HEK293 (cell line): ENCODE measurements around the gene ZNF284.

Source experiments
- CTCF ChIA-PET: fragments of 350-600 bp; formaldehyde crosslinking; extraction: SDS; loops from one replicate; lab custom pipeline; 2021; ENCODE audit warnings: antibody characterized with exemption; lab: Yijun Ruan, JAX
- POLR2A ChIA-PET: fragments of 300-600 bp; formaldehyde crosslinking; extraction: SDS; loops from one replicate; lab custom pipeline; 2020; ENCODE audit warnings: antibody characterized with exemption, inconsistent platforms; lab: Yijun Ruan, JAX
- H3K27ac ChIP-seq: fragments of 200-500 bp; sonication (Bioruptor generic); 2 replicates; pipeline ENCODE4 v1.5.1; 2014; ENCODE audit warnings: low read depth, low read length, control low read depth, inconsistent platforms; ENCODE audit errors: extremely low read depth
- H3K36me3 ChIP-seq, 2 experiments: fragments of 200-500 bp in 1 of 2; sonication (Bioruptor generic) in 1 of 2; 1 replicate in 1 of 2; 2 replicates in 1 of 2; pipeline ENCODE4 v1.5.1; 2014 to 2017; ENCODE audit warnings: inconsistent platforms in 2 of 2, low read length in 2 of 2; ENCODE audit not compliant: control insufficient read depth in 2 of 2, insufficient read depth in 1 of 2
- H3K4me1 ChIP-seq: fragments of 200-500 bp; sonication (Bioruptor generic); 2 replicates; pipeline ENCODE4 v1.5.1; 2014; ENCODE audit warnings: mild to moderate bottlenecking, low read length, inconsistent platforms; ENCODE audit not compliant: control insufficient read depth, insufficient read depth
- H3K4me3 ChIP-seq: 2 replicates; pipeline ENCODE4 v1.5.1; 2011; ENCODE audit warnings: low read depth, mild to moderate bottlenecking, control low read depth, low read length, moderate library complexity
- H3K9me3 ChIP-seq: fragments of 200-500 bp; sonication (Bioruptor generic); 2 replicates; pipeline ENCODE4 v1.5.1; 2014; ENCODE audit warnings: low read depth, low read length, inconsistent platforms; ENCODE audit not compliant: control insufficient read depth, insufficient read depth
- GLIS1 ChIP-seq: fragments of 450-650 bp; formaldehyde crosslinking; IDR thresholded peaks from 2 replicates; pipeline ENCODE4 v1.5.1; 2016; ENCODE audit warnings: missing biosample characterization, missing genetic modification characterization
- GLIS2 ChIP-seq: fragments of 450-650 bp; formaldehyde crosslinking; IDR thresholded peaks from 2 replicates; pipeline ENCODE4 v1.5.1; 2016; ENCODE audit warnings: missing biosample characterization, missing genetic modification characterization
- REPIN1 ChIP-seq: fragments of 450-650 bp; formaldehyde crosslinking; IDR thresholded peaks from 2 replicates; pipeline ENCODE4 v1.5.1; 2017; ENCODE audit warnings: missing biosample characterization, missing genetic modification characterization, low read depth
- SETDB1 ChIP-seq: IDR thresholded peaks from one replicate; pipeline ENCODE4 v1.6.1; 2017; ENCODE audit warnings: mild to moderate bottlenecking, low read length, moderate library complexity, mixed read lengths; ENCODE audit not compliant: insufficient read length
- SP2 ChIP-seq: fragments of 450-650 bp; formaldehyde crosslinking; IDR thresholded peaks from 2 replicates; pipeline ENCODE4 v1.5.1; 2016; ENCODE audit warnings: missing biosample characterization, missing genetic modification characterization
- ZNF133 ChIP-seq: fragments of 450-650 bp; formaldehyde crosslinking; IDR thresholded peaks from 2 replicates; pipeline ENCODE4 v1.5.1; 2016; ENCODE audit warnings: missing biosample characterization, missing genetic modification characterization
- ZNF211 ChIP-seq: fragments of 450-650 bp; formaldehyde crosslinking; IDR thresholded peaks from 2 replicates; pipeline ENCODE4 v1.5.1; 2016; ENCODE audit warnings: low read depth, missing biosample characterization, missing genetic modification characterization
- ZNF311 ChIP-seq: fragments of 450-650 bp; formaldehyde crosslinking; IDR thresholded peaks from 2 replicates; pipeline ENCODE4 v1.5.1; 2017; ENCODE audit warnings: missing biosample characterization, missing genetic modification characterization, borderline replicate concordance
- ZNF324 ChIP-seq: fragments of 450-650 bp; formaldehyde crosslinking; IDR thresholded peaks from 2 replicates; pipeline ENCODE4 v1.5.1; 2016; ENCODE audit warnings: missing biosample characterization, missing genetic modification characterization
- ZNF391 ChIP-seq: fragments of 450-650 bp; formaldehyde crosslinking; IDR thresholded peaks from 2 replicates; pipeline ENCODE4 v1.5.1; 2016; ENCODE audit warnings: low read depth, missing biosample characterization, missing genetic modification characterization, borderline replicate concordance
- ZNF561 ChIP-seq: fragments of 450-650 bp; IDR thresholded peaks from 2 replicates; pipeline ENCODE4 v1.5.1; 2018; ENCODE audit warnings: missing biosample characterization, missing genetic modification characterization, borderline replicate concordance
- ZNF624 ChIP-seq: fragments of 450-650 bp; formaldehyde crosslinking; IDR thresholded peaks from 2 replicates; pipeline ENCODE4 v1.5.1; 2017; ENCODE audit warnings: missing biosample characterization, missing genetic modification characterization
- ZNF707 ChIP-seq: fragments of 450-650 bp; formaldehyde crosslinking; IDR thresholded peaks from 2 replicates; pipeline ENCODE4 v1.5.1; 2016; ENCODE audit warnings: missing biosample characterization, missing genetic modification characterization
- TF ChIP-seq, protein P1 (sequence below): fragments of 450-650 bp; IDR thresholded peaks from 2 replicates; pipeline ENCODE4 v1.5.1; 2018; ENCODE audit warnings: missing biosample characterization, missing genetic modification characterization
- TF ChIP-seq, protein P2 (sequence below): IDR thresholded peaks from 2 replicates; pipeline ENCODE4 v1.6.1; 2011; ENCODE audit warnings: mild to moderate bottlenecking, low read depth, low read length, borderline replicate concordance
- TF ChIP-seq, protein P3 (sequence below): fragments of 450-650 bp; formaldehyde crosslinking; IDR thresholded peaks from 2 replicates; pipeline ENCODE4 v1.5.1; 2016; ENCODE audit warnings: missing biosample characterization, missing genetic modification characterization
- TF ChIP-seq, protein P4 (sequence below): fragments of 450-650 bp; formaldehyde crosslinking; IDR thresholded peaks from 2 replicates; pipeline ENCODE4 v1.5.1; 2017; ENCODE audit warnings: missing biosample characterization, missing genetic modification characterization
- TF ChIP-seq, protein P5 (sequence below): fragments of 450-650 bp; formaldehyde crosslinking; IDR thresholded peaks from 2 replicates; pipeline ENCODE4 v1.5.1; 2016; ENCODE audit warnings: missing biosample characterization, missing genetic modification characterization
- TF ChIP-seq, protein P6 (sequence below): fragments of 450-650 bp; formaldehyde crosslinking; IDR thresholded peaks from 2 replicates; pipeline ENCODE4 v1.5.1; 2017; ENCODE audit warnings: missing biosample characterization, mild to moderate bottlenecking, missing genetic modification characterization, moderate library complexity
- TF ChIP-seq, protein P7 (sequence below): fragments of 450-650 bp; formaldehyde crosslinking; IDR thresholded peaks from 2 replicates; pipeline ENCODE4 v1.5.1; 2016; ENCODE audit warnings: missing biosample characterization, missing genetic modification characterization

Gene ZNF284

DNA sequence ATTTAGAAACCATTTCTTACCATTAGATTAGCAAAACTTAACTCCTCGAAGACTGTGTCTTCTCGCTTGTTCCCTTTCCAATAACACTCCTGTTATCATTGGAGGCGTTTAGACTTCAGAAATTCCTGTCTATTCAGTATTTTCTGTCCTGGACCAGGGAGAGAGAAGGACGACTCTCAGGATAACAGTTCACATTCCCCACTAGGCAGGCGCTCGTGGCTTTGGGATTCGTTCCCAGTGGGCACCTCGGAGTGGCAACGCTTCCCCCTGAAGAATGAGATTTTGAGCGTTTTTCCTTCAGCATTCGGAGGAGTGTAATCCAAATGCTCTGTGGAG is 40.8 kb downstream of the ZNF284 start (continued):
- TF ChIP-seq, protein P1, sequence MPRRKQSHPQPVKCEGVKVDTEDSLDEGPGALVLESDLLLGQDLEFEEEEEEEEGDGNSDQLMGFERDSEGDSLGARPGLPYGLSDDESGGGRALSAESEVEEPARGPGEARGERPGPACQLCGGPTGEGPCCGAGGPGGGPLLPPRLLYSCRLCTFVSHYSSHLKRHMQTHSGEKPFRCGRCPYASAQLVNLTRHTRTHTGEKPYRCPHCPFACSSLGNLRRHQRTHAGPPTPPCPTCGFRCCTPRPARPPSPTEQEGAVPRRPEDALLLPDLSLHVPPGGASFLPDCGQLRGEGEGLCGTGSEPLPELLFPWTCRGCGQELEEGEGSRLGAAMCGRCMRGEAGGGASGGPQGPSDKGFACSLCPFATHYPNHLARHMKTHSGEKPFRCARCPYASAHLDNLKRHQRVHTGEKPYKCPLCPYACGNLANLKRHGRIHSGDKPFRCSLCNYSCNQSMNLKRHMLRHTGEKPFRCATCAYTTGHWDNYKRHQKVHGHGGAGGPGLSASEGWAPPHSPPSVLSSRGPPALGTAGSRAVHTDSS (tag by site-specific recombination) = no peak
- TF ChIP-seq GLIS1 (tag by site-specific recombination) (no peak), ZNF707 (tag by site-specific recombination) (no peak), ZNF311 (tag by site-specific recombination) (no peak), REPIN1 (tag by site-specific recombination) (no peak), ZNF391 (no peak), ZNF561 (peak; percentile 54; the same call in 1 of the 2 replicates)
- TF ChIP-seq, protein P2, sequence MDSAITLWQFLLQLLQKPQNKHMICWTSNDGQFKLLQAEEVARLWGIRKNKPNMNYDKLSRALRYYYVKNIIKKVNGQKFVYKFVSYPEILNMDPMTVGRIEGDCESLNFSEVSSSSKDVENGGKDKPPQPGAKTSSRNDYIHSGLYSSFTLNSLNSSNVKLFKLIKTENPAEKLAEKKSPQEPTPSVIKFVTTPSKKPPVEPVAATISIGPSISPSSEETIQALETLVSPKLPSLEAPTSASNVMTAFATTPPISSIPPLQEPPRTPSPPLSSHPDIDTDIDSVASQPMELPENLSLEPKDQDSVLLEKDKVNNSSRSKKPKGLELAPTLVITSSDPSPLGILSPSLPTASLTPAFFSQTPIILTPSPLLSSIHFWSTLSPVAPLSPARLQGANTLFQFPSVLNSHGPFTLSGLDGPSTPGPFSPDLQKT = no peak
- TF ChIP-seq, protein P3, sequence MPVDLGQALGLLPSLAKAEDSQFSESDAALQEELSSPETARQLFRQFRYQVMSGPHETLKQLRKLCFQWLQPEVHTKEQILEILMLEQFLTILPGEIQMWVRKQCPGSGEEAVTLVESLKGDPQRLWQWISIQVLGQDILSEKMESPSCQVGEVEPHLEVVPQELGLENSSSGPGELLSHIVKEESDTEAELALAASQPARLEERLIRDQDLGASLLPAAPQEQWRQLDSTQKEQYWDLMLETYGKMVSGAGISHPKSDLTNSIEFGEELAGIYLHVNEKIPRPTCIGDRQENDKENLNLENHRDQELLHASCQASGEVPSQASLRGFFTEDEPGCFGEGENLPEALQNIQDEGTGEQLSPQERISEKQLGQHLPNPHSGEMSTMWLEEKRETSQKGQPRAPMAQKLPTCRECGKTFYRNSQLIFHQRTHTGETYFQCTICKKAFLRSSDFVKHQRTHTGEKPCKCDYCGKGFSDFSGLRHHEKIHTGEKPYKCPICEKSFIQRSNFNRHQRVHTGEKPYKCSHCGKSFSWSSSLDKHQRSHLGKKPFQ (tag by site-specific recombination) = no peak
- TF ChIP-seq, protein P4, sequence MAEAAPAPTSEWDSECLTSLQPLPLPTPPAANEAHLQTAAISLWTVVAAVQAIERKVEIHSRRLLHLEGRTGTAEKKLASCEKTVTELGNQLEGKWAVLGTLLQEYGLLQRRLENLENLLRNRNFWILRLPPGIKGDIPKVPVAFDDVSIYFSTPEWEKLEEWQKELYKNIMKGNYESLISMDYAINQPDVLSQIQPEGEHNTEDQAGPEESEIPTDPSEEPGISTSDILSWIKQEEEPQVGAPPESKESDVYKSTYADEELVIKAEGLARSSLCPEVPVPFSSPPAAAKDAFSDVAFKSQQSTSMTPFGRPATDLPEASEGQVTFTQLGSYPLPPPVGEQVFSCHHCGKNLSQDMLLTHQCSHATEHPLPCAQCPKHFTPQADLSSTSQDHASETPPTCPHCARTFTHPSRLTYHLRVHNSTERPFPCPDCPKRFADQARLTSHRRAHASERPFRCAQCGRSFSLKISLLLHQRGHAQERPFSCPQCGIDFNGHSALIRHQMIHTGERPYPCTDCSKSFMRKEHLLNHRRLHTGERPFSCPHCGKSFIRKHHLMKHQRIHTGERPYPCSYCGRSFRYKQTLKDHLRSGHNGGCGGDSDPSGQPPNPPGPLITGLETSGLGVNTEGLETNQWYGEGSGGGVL (tag by site-specific recombination) = peak; percentile 12; the same call in 1 of the 2 replicates

DNA sequence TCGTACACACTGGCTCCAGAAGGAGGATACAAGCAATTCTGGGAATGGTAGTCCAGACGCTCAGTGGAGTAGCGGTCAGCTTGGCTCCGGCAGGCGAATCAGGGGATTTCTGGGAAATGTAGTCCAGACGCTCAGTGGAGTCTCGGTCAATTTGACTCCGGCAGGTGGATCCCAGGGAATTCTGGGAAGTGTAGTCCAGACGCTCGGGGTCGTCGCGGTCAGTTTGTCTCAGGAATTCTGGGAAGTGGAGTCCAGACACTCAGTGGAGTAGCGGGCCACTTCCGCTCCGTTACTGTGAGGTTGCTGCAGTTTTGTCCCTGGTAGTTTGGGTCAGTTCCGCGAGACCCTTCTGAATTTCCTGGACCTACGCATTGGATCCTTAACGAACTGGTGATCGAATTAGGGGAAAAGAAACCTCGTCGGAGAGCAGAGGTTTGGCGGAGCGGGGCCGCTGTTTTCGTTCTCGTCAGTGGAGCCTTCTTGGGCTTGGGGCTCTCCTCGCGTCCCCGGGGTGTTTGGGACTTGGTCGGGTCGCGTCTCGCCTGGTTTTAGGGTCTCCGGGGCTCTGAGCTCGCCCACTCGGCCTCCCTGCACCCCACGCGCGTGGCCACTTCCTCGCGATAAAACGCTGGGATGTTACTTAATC is 41.3 kb downstream of the ZNF284 start, which contains the start of gene ZNF225:
ZNF225 (plus strand) TSS at position 262 of the 646 bp plus-strand sequence. CDS start 2,429 bp downstream, outside the sequence.
- ChIA-PET POLR2A (interaction anchor here (0.6 to 3.5 kb wide), 17 partner anchors 10 to 461 kb away, joined by 3 to 33 read pairs (median 5); partner anchors contain the start of genes ZNF221, ZNF223, ZNF224 and ZNF226), CTCF (interaction anchor here (1.0 to 1.2 kb wide), 4 partner anchors 11 to 100 kb away, joined by 3 to 4 read pairs (median 3); partner anchors contain the start of gene ZNF227)
- Histone ChIP-seq H3K27ac (peak within 1 kb of the TSS; percentile 81), H3K36me3 (peaks cover 32 to 64% of the 10 kb centered on the region in 2 experiments), H3K4me1 (peaks cover 14% of the 10 kb centered on the region), H3K4me3 (peak within 1 kb of the TSS; percentile 59), H3K9me3 (peaks cover 26% of the 10 kb centered on the region)
- TF ChIP-seq ZNF133 (tag by site-specific recombination) (no peak), ZNF211 (tag by site-specific recombination) (no peak), ZNF324 (tag by site-specific recombination) (peak; percentile 79; the same call in 1 of the 2 replicates), SETDB1 (no peak), GLIS2 (tag by site-specific recombination) (no peak), ZNF624 (tag by site-specific recombination) (no peak), SP2 (tag by site-specific recombination) (peak; percentile 68)
- TF ChIP-seq, protein P5, sequence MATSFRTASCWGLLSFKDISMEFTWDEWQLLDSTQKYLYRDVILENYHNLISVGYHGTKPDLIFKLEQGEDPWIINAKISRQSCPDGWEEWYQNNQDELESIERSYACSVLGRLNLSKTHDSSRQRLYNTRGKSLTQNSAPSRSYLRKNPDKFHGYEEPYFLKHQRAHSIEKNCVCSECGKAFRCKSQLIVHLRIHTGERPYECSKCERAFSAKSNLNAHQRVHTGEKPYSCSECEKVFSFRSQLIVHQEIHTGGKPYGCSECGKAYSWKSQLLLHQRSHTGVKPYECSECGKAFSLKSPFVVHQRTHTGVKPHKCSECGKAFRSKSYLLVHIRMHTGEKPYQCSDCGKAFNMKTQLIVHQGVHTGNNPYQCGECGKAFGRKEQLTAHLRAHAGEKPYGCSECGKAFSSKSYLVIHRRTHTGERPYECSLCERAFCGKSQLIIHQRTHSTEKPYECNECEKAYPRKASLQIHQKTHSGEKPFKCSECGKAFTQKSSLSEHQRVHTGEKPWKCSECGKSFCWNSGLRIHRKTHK (tag by site-specific recombination) = no peak
- TF ChIP-seq, protein P6, sequence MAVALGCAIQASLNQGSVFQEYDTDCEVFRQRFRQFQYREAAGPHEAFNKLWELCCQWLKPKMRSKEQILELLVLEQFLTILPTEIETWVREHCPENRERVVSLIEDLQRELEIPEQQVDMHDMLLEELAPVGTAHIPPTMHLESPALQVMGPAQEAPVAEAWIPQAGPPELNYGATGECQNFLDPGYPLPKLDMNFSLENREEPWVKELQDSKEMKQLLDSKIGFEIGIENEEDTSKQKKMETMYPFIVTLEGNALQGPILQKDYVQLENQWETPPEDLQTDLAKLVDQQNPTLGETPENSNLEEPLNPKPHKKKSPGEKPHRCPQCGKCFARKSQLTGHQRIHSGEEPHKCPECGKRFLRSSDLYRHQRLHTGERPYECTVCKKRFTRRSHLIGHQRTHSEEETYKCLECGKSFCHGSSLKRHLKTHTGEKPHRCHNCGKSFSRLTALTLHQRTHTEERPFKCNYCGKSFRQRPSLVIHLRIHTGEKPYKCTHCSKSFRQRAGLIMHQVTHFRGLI = peak; percentile 44; the same call in 1 of the 2 replicates
- TF ChIP-seq, protein P7, sequence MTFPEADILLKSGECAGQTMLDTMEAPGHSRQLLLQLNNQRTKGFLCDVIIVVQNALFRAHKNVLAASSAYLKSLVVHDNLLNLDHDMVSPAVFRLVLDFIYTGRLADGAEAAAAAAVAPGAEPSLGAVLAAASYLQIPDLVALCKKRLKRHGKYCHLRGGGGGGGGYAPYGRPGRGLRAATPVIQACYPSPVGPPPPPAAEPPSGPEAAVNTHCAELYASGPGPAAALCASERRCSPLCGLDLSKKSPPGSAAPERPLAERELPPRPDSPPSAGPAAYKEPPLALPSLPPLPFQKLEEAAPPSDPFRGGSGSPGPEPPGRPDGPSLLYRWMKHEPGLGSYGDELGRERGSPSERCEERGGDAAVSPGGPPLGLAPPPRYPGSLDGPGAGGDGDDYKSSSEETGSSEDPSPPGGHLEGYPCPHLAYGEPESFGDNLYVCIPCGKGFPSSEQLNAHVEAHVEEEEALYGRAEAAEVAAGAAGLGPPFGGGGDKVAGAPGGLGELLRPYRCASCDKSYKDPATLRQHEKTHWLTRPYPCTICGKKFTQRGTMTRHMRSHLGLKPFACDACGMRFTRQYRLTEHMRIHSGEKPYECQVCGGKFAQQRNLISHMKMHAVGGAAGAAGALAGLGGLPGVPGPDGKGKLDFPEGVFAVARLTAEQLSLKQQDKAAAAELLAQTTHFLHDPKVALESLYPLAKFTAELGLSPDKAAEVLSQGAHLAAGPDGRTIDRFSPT (tag by site-specific recombination) = no peak
